ENCODE data around the gene ANXA2. TPM values are rescaled to one million over a fixed set of nuclear protein-coding genes. Genes with fewer than 3 reads are reported as not detected.

Gene ANXA2
- total RNA-seq (2014; rRNA removed; shearing (Covaris generic)): 577 and 656 TPM in 2 replicates

GRCh38 chr15:60397772-60398445 lies at the start of gene ANXA2:
Gene ANXA2 (minus strand): TSS chr15:60397986. CDS start chr15:60386075, 11,911 bp downstream.
- H3K4me3 ChIP-seq (ENCODE audit: insufficient read depth, low read depth, low read length): peak within 1 kb of the TSS; percentile 74
- DNase-seq: peak; percentile 95
- H3K27me3 ChIP-seq (ENCODE audit: control insufficient read depth, insufficient read depth, low read length): no peaks in the 10 kb centered on the region
- no peaks in the 10 kb centered on the region; the same call in 1 of the 2 replicates for H3K36me3 ChIP-seq (replicated peaks; ENCODE audit: control insufficient read depth, insufficient read depth, low read length)

GRCh38 chr15:60444289-60444912 lies 46.6 kb upstream of the ANXA2 start:
- no peaks in the 10 kb centered on the region for H3K27me3 ChIP-seq (ENCODE audit: control insufficient read depth, insufficient read depth, low read length)
- peaks cover 2% of the 10 kb centered on the region; the same call in 1 of the 2 replicates for H3K36me3 ChIP-seq (replicated peaks; ENCODE audit: control insufficient read depth, insufficient read depth, low read length)
- no peak overlapping the region for H3K4me3 ChIP-seq (ENCODE audit: insufficient read depth, low read depth, low read length)
- DNase-seq: no peak

- no peaks in the 10 kb centered on the region for H3K27me3 ChIP-seq (ENCODE audit: control insufficient read depth, insufficient read depth, low read length)
- no peak for DNase-seq
- H3K36me3 ChIP-seq (replicated peaks; ENCODE audit: control insufficient read depth, insufficient read depth, low read length): no peaks in the 10 kb centered on the region; the same call in 1 of the 2 replicates
- H3K4me3 ChIP-seq (ENCODE audit: insufficient read depth, low read depth, low read length): no peak overlapping the region
Observed at GRCh38 chr15:60442763-60443162, 45.0 kb upstream of the ANXA2 start.

GRCh38 chr15:60442031-60442650 lies 44.4 kb upstream of the ANXA2 start:
- no peak overlapping the region for H3K4me3 ChIP-seq (ENCODE audit: insufficient read depth, low read depth, low read length)
- H3K27me3 ChIP-seq (ENCODE audit: control insufficient read depth, insufficient read depth, low read length): no peaks in the 10 kb centered on the region
- no peaks in the 10 kb centered on the region; the same call in 1 of the 2 replicates for H3K36me3 ChIP-seq (replicated peaks; ENCODE audit: control insufficient read depth, insufficient read depth, low read length)
- no peak for DNase-seq

- no peak overlapping the region for H3K4me3 ChIP-seq (ENCODE audit: insufficient read depth, low read depth, low read length)
- no peak for DNase-seq
- H3K27me3 ChIP-seq (ENCODE audit: control insufficient read depth, insufficient read depth, low read length): no peaks in the 10 kb centered on the region
- H3K36me3 ChIP-seq (replicated peaks; ENCODE audit: control insufficient read depth, insufficient read depth, low read length): no peaks in the 10 kb centered on the region; the same call in 1 of the 2 replicates
Observed at GRCh38 chr15:60441331-60441730, 43.5 kb upstream of the ANXA2 start.

GRCh38 chr15:60438646-60439045 lies 40.9 kb upstream of the ANXA2 start:
- peaks cover 1% of the 10 kb centered on the region; the same call in 1 of the 2 replicates for H3K36me3 ChIP-seq (replicated peaks; ENCODE audit: control insufficient read depth, insufficient read depth, low read length)
- H3K27me3 ChIP-seq (ENCODE audit: control insufficient read depth, insufficient read depth, low read length): no peaks in the 10 kb centered on the region
- no peak overlapping the region for H3K4me3 ChIP-seq (ENCODE audit: insufficient read depth, low read depth, low read length)
- no peak for DNase-seq

GRCh38 chr15:60428935-60429334 lies 31.1 kb upstream of the ANXA2 start:
- Histone ChIP-seq H3K4me3 (ENCODE audit: insufficient read depth, low read depth, low read length) (no peak overlapping the region), H3K27me3 (ENCODE audit: control insufficient read depth, insufficient read depth, low read length) (no peaks in the 10 kb centered on the region), H3K36me3 (replicated peaks; ENCODE audit: control insufficient read depth, insufficient read depth, low read length) (peaks cover 3% of the 10 kb centered on the region)
- DNase-seq: no peak

GRCh38 chr15:60426870-60427508 lies 29.2 kb upstream of the ANXA2 start:
- DNase-seq: no peak
- Histone ChIP-seq H3K4me3 (ENCODE audit: insufficient read depth, low read depth, low read length) (no peak overlapping the region), H3K36me3 (replicated peaks; ENCODE audit: control insufficient read depth, insufficient read depth, low read length) (peaks cover 7% of the 10 kb centered on the region), H3K27me3 (ENCODE audit: control insufficient read depth, insufficient read depth, low read length) (no peaks in the 10 kb centered on the region)

- Histone ChIP-seq H3K4me3 (ENCODE audit: insufficient read depth, low read depth, low read length) (no peak overlapping the region), H3K36me3 (replicated peaks; ENCODE audit: control insufficient read depth, insufficient read depth, low read length) (peaks cover 7% of the 10 kb centered on the region), H3K27me3 (ENCODE audit: control insufficient read depth, insufficient read depth, low read length) (no peaks in the 10 kb centered on the region)
- DNase-seq: no peak
Observed at GRCh38 chr15:60425461-60425860, 27.7 kb upstream of the ANXA2 start.

- Histone ChIP-seq H3K36me3 (replicated peaks; ENCODE audit: control insufficient read depth, insufficient read depth, low read length) (peaks cover 5% of the 10 kb centered on the region), H3K4me3 (ENCODE audit: insufficient read depth, low read depth, low read length) (no peak overlapping the region), H3K27me3 (ENCODE audit: control insufficient read depth, insufficient read depth, low read length) (no peaks in the 10 kb centered on the region)
- DNase-seq: no peak
Observed at GRCh38 chr15:60424006-60424405, 26.2 kb upstream of the ANXA2 start.

- Histone ChIP-seq H3K4me3 (ENCODE audit: insufficient read depth, low read depth, low read length) (no peak overlapping the region), H3K27me3 (ENCODE audit: control insufficient read depth, insufficient read depth, low read length) (no peaks in the 10 kb centered on the region), H3K36me3 (replicated peaks; ENCODE audit: control insufficient read depth, insufficient read depth, low read length) (peaks cover 5% of the 10 kb centered on the region)
- no peak for DNase-seq
Observed at GRCh38 chr15:60423537-60423936, 25.8 kb upstream of the ANXA2 start.

GRCh38 chr15:60421544-60421943 lies 23.8 kb upstream of the ANXA2 start:
- Histone ChIP-seq H3K27me3 (ENCODE audit: control insufficient read depth, insufficient read depth, low read length) (no peaks in the 10 kb centered on the region), H3K36me3 (replicated peaks; ENCODE audit: control insufficient read depth, insufficient read depth, low read length) (peaks cover 4% of the 10 kb centered on the region), H3K4me3 (ENCODE audit: insufficient read depth, low read depth, low read length) (no peak overlapping the region)
- no peak for DNase-seq

GRCh38 chr15:60420203-60420716 lies 22.5 kb upstream of the ANXA2 start:
- H3K4me3 ChIP-seq (ENCODE audit: insufficient read depth, low read depth, low read length): no peak overlapping the region
- H3K36me3 ChIP-seq (replicated peaks; ENCODE audit: control insufficient read depth, insufficient read depth, low read length): peaks cover 4% of the 10 kb centered on the region
- no peaks in the 10 kb centered on the region for H3K27me3 ChIP-seq (ENCODE audit: control insufficient read depth, insufficient read depth, low read length)
- no peak for DNase-seq

GRCh38 chr15:60419753-60420152 lies 22.0 kb upstream of the ANXA2 start:
- no peak for DNase-seq
- no peak overlapping the region for H3K4me3 ChIP-seq (ENCODE audit: insufficient read depth, low read depth, low read length)
- H3K36me3 ChIP-seq (replicated peaks; ENCODE audit: control insufficient read depth, insufficient read depth, low read length): peaks cover 4% of the 10 kb centered on the region
- no peaks in the 10 kb centered on the region for H3K27me3 ChIP-seq (ENCODE audit: control insufficient read depth, insufficient read depth, low read length)

Data from H7 (cell line).